ENCODE measurements around the gene PRR16. TPM values are rescaled to one million over a fixed set of nuclear protein-coding genes. Genes with fewer than 3 reads are reported as not detected.

The PRR16 gene
- total RNA-seq, 4 donors from 2014 or later = 2.2 to 19.7 (median 5.9) TPM

DNA sequence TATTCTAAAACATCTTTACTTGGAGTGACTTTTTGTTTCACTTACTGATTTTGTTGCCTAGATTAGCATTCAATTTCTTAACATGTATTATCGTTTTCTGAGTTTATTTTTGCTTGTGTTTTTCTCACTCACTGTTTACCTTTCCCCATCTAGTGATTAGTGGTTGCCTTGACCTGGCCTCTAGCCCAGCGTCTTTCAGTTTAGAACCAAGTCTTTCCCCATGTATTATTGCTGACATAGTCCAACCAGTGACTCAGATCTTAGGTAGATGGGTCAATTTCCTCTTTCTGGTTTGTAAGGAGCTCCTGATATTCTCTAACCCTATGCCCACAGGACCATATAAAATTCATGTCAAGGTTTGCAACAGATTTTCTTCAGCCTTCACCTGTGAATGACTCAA lies 135.5 kb downstream of the PRR16 start:
- Histone ChIP-seq H3K4me1 (no peaks in the 10 kb centered on the region), H3K4me3 (no peak overlapping the region), H3K9me3 (no peaks in the 10 kb centered on the region), H3K36me3 (no peaks in the 10 kb centered on the region), H3K27me3 (no peaks in the 10 kb centered on the region), H3K27ac (no peak overlapping the region)
- intact Hi-C loops (cut with DNase I; ENCODE audit: low total_unique reads) = no loop called here
- DNase-seq = no peak
- TF ChIP-seq, protein P1, sequence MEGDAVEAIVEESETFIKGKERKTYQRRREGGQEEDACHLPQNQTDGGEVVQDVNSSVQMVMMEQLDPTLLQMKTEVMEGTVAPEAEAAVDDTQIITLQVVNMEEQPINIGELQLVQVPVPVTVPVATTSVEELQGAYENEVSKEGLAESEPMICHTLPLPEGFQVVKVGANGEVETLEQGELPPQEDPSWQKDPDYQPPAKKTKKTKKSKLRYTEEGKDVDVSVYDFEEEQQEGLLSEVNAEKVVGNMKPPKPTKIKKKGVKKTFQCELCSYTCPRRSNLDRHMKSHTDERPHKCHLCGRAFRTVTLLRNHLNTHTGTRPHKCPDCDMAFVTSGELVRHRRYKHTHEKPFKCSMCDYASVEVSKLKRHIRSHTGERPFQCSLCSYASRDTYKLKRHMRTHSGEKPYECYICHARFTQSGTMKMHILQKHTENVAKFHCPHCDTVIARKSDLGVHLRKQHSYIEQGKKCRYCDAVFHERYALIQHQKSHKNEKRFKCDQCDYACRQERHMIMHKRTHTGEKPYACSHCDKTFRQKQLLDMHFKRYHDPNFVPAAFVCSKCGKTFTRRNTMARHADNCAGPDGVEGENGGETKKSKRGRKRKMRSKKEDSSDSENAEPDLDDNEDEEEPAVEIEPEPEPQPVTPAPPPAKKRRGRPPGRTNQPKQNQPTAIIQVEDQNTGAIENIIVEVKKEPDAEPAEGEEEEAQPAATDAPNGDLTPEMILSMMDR (IDR thresholded peaks at IDR 0.05) = no peak
- TF ChIP-seq POLR2A (IDR thresholded peaks at IDR 0.05) = no peak

DNA sequence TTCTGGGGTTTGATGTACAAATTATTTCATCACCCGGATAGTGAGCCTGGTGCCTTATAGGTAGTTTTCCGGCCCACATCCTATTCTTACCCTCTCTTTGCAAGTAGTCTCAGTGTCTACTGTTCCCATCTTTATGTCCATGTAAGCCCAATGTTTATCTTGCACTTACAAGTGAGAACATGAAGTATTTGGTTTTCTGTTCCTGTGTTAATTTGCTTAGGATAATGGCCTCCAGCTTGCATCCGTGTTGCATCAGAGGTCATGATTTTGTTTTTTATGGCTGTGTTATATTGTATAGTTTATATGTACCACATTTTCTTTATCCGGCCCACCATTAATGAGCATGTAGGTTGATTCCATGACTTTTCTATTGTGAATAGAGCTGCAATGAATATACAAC lies 136.5 kb downstream of the PRR16 start:
- Histone ChIP-seq H3K27ac (no peak overlapping the region), H3K36me3 (no peaks in the 10 kb centered on the region), H3K27me3 (no peaks in the 10 kb centered on the region), H3K9me3 (no peaks in the 10 kb centered on the region), H3K4me1 (no peaks in the 10 kb centered on the region), H3K4me3 (no peak overlapping the region)
- intact Hi-C loops (cut with DNase I; ENCODE audit: low total_unique reads) = no loop called here
- TF ChIP-seq, protein P1 (IDR thresholded peaks at IDR 0.05) = no peak
- no peak for DNase-seq

DNA sequence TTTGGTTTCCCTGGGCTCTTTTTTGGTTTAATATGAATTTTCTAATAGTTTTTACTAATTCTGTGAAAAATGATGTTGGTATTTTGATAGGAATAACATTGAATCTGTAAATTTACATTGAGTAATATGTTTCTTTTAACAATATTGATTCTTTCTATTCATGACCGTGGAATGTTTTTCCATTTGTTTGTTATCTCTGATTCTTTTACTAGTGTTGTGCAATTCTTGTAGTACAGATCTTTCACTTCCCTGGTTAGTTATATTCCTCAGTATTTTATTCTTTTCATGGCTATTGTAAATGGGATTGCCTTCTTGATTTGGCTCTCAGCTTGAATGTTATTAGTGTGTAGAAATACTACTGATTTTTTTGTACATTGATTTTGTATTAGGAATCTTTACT lies 137.9 kb downstream of the PRR16 start:
- intact Hi-C loops (cut with DNase I; ENCODE audit: low total_unique reads) = no loop called here
- TF ChIP-seq, protein P1 (IDR thresholded peaks at IDR 0.05) = no peak
- TF ChIP-seq POLR2A (IDR thresholded peaks at IDR 0.05) = no peak
- Histone ChIP-seq H3K27ac (no peak overlapping the region), H3K36me3 (no peaks in the 10 kb centered on the region), H3K4me1 (no peaks in the 10 kb centered on the region), H3K9me3 (no peaks in the 10 kb centered on the region), H3K27me3 (no peaks in the 10 kb centered on the region), H3K4me3 (no peak overlapping the region)
- DNase-seq = no peak

DNA sequence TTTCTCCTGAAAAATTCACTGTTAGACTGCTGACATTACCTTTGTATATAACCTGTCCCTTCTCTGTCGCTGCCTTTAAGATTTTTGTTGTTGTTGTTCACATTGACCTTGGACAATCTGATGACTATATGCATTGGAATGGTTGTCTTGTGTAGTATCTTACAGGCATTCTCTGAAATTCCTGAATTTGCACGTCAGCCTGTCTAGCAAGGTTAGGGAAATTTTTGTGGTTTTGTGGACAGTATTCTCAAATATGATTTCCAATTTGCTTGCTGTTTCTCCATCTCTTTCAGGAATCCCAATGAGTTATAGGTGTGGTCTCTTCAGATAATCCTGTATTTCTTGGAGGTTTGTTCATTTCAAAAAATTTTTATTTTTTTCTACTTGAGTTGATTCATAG lies 140.8 kb downstream of the PRR16 start:
- Histone ChIP-seq H3K4me1 (no peaks in the 10 kb centered on the region), H3K4me3 (no peak overlapping the region), H3K27me3 (no peaks in the 10 kb centered on the region), H3K36me3 (no peaks in the 10 kb centered on the region), H3K9me3 (no peaks in the 10 kb centered on the region), H3K27ac (no peak overlapping the region)
- intact Hi-C loops (cut with DNase I; ENCODE audit: low total_unique reads) = no loop called here
- DNase-seq = no peak
- TF ChIP-seq POLR2A (IDR thresholded peaks at IDR 0.05) = no peak
- TF ChIP-seq, protein P1 (IDR thresholded peaks at IDR 0.05) = no peak

DNA sequence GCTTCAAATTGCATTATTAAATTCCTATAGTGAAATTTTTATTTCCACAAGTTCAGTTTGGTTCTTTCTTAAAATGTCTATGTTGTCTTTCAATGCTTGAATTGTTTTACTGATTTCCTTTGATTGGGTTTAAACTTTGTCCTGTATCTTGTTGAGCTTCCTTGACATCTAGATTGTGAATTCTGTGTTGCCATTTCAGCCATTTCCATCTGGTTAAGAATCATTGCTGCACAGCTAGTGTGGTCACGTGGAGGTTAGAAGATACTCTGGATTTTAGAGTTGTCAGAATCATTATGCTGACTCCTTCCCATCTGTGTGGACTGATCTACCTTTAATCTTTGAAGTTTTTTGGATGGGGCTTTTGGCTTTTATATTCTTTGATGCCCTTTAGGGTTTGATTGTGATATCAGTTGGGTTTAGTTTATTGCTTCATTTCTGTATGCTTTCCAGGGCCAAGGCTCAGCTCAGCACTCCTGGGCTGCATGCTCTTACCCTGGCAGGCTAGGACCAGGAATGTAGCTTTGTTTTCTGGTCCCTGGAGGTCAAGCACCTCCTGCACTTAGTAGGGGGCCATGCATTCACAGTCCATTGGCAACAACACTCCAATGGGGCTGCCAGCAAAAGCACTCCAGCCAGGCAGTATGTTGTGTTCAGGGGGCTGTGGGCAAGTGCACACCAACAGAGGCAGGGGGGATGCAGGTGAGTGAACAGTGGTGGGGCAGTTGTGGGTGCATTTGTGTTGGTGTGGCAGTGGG lies 141.4 kb downstream of the PRR16 start:
- intact Hi-C loops (cut with DNase I; ENCODE audit: low total_unique reads) = no loop called here
- Histone ChIP-seq H3K9me3 (no peaks in the 10 kb centered on the region), H3K36me3 (no peaks in the 10 kb centered on the region), H3K4me1 (no peaks in the 10 kb centered on the region), H3K4me3 (no peak overlapping the region), H3K27ac (no peak overlapping the region), H3K27me3 (no peaks in the 10 kb centered on the region)
- TF ChIP-seq, protein P1 (IDR thresholded peaks at IDR 0.05) = no peak
- TF ChIP-seq POLR2A (IDR thresholded peaks at IDR 0.05) = no peak
- DNase-seq = no peak
